Stomach (tissue), 4 donors: Measurements from ENCODE around the gene ARRDC2.

Experiments
- CTCF ChIP-seq, 7 experiments: fragments of 450-650 bp in 4 of 7; fragments of 200-600 bp in 3 of 7; sonication (generic) in 3 of 7; IDR thresholded peaks; one replicate each; pipeline ENCODE4 v1.5.1; 2016 to 2019; ENCODE audit warnings: antibody characterized with exemption in 7 of 7, control low read depth in 2 of 7, mild to moderate bottlenecking in 1 of 7
- POLR2A ChIP-seq, 4 donors: fragments of 450-650 bp; IDR thresholded peaks; one replicate each; pipeline ENCODE4 v1.6.1; 2016; ENCODE audit warnings: antibody characterized with exemption in 4 of 4, control low read depth in 2 of 4, mild to moderate bottlenecking in 1 of 4, moderate library complexity in 1 of 4
- POLR2AphosphoS5 ChIP-seq, 3 donors: sonication (generic); formaldehyde crosslinking; IDR thresholded peaks; one replicate each; pipeline ENCODE4 v1.6.1; 2016; ENCODE audit warnings: antibody characterized with exemption in 3 of 3

GRCh38 chr19:18007917-18008673, at the start of gene ARRDC2:
- no peak for TF ChIP-seq CTCF (IDR thresholded peaks at IDR 0.05)
- TF ChIP-seq POLR2A (IDR thresholded peaks at IDR 0.05): no peak
- TF ChIP-seq POLR2AphosphoS5 (IDR thresholded peaks at IDR 0.05): peak; percentile 60 to 82 (median 81)
